ENCODE results near the gene HEATR5A. TPM values are rescaled to one million over a fixed set of nuclear protein-coding genes. Genes with fewer than 3 reads are reported as not detected.

Gene HEATR5A
- total and polyA plus RNA-seq, 9 of the 15 experiments (the other 6 are each of a cell fraction or from before 2014, with no cell fraction given), result 8.0 to 50.9 (median 23.0) TPM

DNA sequence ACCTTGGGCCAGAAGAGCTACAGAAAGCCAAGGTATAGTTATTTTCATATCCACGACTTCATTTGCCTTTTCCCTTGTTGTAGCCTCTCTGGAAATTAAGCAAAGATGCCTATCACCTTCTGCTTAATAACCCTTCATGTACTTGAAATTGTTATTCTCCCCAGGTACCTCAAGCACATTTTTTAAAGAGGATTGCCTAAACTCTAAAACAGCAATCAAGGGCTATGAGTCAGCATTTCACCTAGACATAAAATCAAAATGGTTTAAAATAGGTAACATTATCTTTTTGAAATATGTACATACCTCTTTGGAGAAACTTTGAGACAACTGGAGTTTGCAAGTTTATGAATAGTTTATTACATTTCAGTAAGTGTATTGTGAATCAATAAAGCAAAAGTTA lies 25.4 kb upstream of the HEATR5A start:
- POLR2A ChIA-PET, result interaction anchor here (1.0 kb wide), 1 partner anchor 12 kb away, joined by 4 read pairs; the partner anchor contains the start of gene DTD2
- CTCF ChIA-PET (ENCODE audit: low intra/inter-chr PET ratio), result no interaction called here
- H3K9ac ChIP-seq (ENCODE audit: insufficient read depth in 1 of 2, low read depth in 2 of 2, low read length in 2 of 2), result no peak overlapping the region
- H4K20me1 ChIP-seq (replicated peaks; ENCODE audit: control insufficient read depth, insufficient read depth, low read length), result no peaks in the 10 kb centered on the region
- H3K4me3 ChIP-seq, result no peak overlapping the region
- no peaks in the 10 kb centered on the region for H3K79me2 ChIP-seq (ENCODE audit: control insufficient read depth, insufficient read depth, low read length)
- H3K36me3 ChIP-seq (ENCODE audit: control insufficient read depth, insufficient read depth, low read length), result peaks cover 21% of the 10 kb centered on the region; the same call in 2 of the 3 replicates
- 86% methylated on average over 1 of the region's 1 CpG for WGBS (ENCODE audit: insufficient coverage, low coverage, missing lambda C conversion rate)
- no peak overlapping the region for H2AFZ ChIP-seq (ENCODE audit: low read depth, low read length)
- DNase-seq (ENCODE audit: extremely low read depth in 1 of 4, low spot score in 3 of 4) (no peak), ATAC-seq (no peak), FAIRE-seq (no peak)
- intact Hi-C loops (cut with micrococcal nuclease), result no loop called here
- H3K27ac ChIP-seq (ENCODE audit: extremely low read depth, low read depth, low read length), result no peak overlapping the region
- in situ Hi-C loops (cut with MboI), result no loop called here
- no peaks in the 10 kb centered on the region for H3K9me3 ChIP-seq (replicated peaks; ENCODE audit: control insufficient read depth, insufficient read depth, low read depth, low read length)
- no peaks in the 10 kb centered on the region for H3K4me1 ChIP-seq (replicated peaks in 1 of 2; ENCODE audit: control insufficient read depth in 2 of 2, insufficient read depth in 2 of 2, low read length in 2 of 2)
- no peaks in the 10 kb centered on the region for H3K27me3 ChIP-seq (ENCODE audit: control insufficient read depth in 2 of 2, insufficient read depth in 2 of 2, low read length in 2 of 2)
- TF ChIP-seq ZNF316 (IDR thresholded peaks at IDR 0.05) (peak; percentile 53; the same call in 1 of the 2 replicates), MAFG (tag; conservative IDR thresholded peaks at IDR 0.05) (0 out of 2 replicates have a peak, but pooled peaks have one; percentile 23), COPS2 (conservative IDR thresholded peaks at IDR 0.05) (no peak), NFE2 (IDR thresholded peaks at IDR 0.05; ENCODE audit: low read depth) (peak; percentile 52; the same call in 1 of the 2 replicates), C11orf30 (IDR thresholded peaks at IDR 0.05; ENCODE audit: low read depth) (peak; percentile 55; the same call in 1 of the 2 replicates)
- no peak overlapping the region for H3K4me2 ChIP-seq (ENCODE audit: insufficient read depth, low read length)
- BruUV-seq (replicated peaks), result no TSS peak
- no peaks in the 10 kb centered on the region for H3K9me1 ChIP-seq (ENCODE audit: control insufficient read depth, insufficient read depth, low read length)

DNA sequence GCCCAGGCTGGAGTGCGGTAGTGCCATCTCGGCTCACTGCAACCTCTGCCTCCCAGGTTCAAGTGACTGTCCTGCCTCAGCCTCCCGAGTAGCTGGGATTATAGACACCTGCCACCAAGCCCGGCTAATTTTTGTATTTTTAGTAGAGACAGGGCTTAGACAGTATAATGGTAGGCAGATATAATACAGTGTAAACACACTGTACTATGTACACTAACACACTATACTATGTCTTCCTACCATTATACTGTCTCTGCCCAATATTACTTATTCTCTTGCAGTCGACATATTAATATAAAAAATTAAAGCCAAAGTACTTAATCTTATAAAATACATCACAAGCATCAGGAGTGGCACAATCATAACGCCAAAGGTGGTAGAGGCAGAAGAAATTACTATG lies 21.9 kb upstream of the HEATR5A start:
- intact Hi-C loops (cut with micrococcal nuclease), result no loop called here
- TF ChIP-seq STAT5A (IDR thresholded peaks at IDR 0.05; ENCODE audit: borderline replicate concordance, low read length), result no peak
- TF ChIP-seq, protein P1, sequence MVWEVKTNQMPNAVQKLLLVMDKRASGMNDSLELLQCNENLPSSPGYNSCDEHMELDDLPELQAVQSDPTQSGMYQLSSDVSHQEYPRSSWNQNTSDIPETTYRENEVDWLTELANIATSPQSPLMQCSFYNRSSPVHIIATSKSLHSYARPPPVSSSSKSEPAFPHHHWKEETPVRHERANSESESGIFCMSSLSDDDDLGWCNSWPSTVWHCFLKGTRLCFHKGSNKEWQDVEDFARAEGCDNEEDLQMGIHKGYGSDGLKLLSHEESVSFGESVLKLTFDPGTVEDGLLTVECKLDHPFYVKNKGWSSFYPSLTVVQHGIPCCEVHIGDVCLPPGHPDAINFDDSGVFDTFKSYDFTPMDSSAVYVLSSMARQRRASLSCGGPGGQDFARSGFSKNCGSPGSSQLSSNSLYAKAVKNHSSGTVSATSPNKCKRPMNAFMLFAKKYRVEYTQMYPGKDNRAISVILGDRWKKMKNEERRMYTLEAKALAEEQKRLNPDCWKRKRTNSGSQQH (CRISPR knock-in tag; IDR thresholded peaks at IDR 0.05), result no peak
- TF ChIP-seq ZNF780A (CRISPR knock-in tag; IDR thresholded peaks at IDR 0.05), result no peak
- TF ChIP-seq HDAC1 (IDR thresholded peaks at IDR 0.05), result no peak
- no peak for TF ChIP-seq ZNF263 (CRISPR knock-in tag; IDR thresholded peaks at IDR 0.05; ENCODE audit: borderline replicate concordance)
- TF ChIP-seq ZNF24 (IDR thresholded peaks at IDR 0.05), result no peak
- no peak for TF ChIP-seq TAF15 (IDR thresholded peaks at IDR 0.05; ENCODE audit: low read depth, low read length)
- TF ChIP-seq ERF (CRISPR knock-in tag; IDR thresholded peaks at IDR 0.05), result no peak
- TF ChIP-seq, protein P2, sequence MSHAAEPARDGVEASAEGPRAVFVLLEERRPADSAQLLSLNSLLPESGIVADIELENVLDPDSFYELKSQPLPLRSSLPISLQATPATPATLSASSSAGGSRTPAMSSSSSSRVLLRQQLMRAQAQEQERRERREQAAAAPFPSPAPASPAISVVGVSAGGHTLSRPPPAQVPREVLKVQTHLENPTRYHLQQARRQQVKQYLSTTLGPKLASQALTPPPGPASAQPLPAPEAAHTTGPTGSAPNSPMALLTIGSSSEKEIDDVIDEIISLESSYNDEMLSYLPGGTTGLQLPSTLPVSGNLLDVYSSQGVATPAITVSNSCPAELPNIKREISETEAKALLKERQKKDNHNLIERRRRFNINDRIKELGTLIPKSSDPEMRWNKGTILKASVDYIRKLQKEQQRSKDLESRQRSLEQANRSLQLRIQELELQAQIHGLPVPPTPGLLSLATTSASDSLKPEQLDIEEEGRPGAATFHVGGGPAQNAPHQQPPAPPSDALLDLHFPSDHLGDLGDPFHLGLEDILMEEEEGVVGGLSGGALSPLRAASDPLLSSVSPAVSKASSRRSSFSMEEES (CRISPR knock-in tag; IDR thresholded peaks at IDR 0.05), result no peak
- Histone ChIP-seq H3K9me1 (ENCODE audit: control insufficient read depth, insufficient read depth, low read length) (no peaks in the 10 kb centered on the region), H2AFZ (ENCODE audit: low read depth, low read length) (no peak overlapping the region), H3K4me1 (replicated peaks in 1 of 2; ENCODE audit: control insufficient read depth in 2 of 2, insufficient read depth in 2 of 2, low read length in 2 of 2) (no peaks in the 10 kb centered on the region), H3K9ac (ENCODE audit: insufficient read depth in 1 of 2, low read depth in 2 of 2, low read length in 2 of 2) (no peak overlapping the region), H3K4me2 (ENCODE audit: insufficient read depth, low read length) (no peak overlapping the region), H3K27ac (ENCODE audit: extremely low read depth, low read depth, low read length) (no peak overlapping the region), H3K36me3 (ENCODE audit: control insufficient read depth, insufficient read depth, low read length) (peaks cover 3% of the 10 kb centered on the region; the same call in 1 of the 3 replicates), H3K79me2 (ENCODE audit: control insufficient read depth, insufficient read depth, low read length) (no peaks in the 10 kb centered on the region), H3K27me3 (ENCODE audit: control insufficient read depth in 2 of 2, insufficient read depth in 2 of 2, low read length in 2 of 2) (no peaks in the 10 kb centered on the region), H4K20me1 (replicated peaks; ENCODE audit: control insufficient read depth, insufficient read depth, low read length) (no peaks in the 10 kb centered on the region), H3K4me3 (no peak overlapping the region), H3K9me3 (replicated peaks; ENCODE audit: control insufficient read depth, insufficient read depth, low read depth, low read length) (no peaks in the 10 kb centered on the region)
- DNase-seq (ENCODE audit: extremely low read depth in 1 of 4, low spot score in 3 of 4), result no peak
- no TSS peak for BruUV-seq (replicated peaks)
- ATAC-seq, result no peak
- ChIA-PET CTCF (ENCODE audit: low intra/inter-chr PET ratio) (no interaction called here), POLR2A (interaction anchor here (1.1 kb wide), 1 partner anchor 15 kb away, joined by 4 read pairs; the partner anchor contains the start of gene DTD2)
- WGBS (ENCODE audit: insufficient coverage, low coverage, missing lambda C conversion rate), result 69% methylated on average over 6 of the region's 6 CpGs
- no peak for FAIRE-seq
- in situ Hi-C loops (cut with MboI), result no loop called here
